Lung (tissue), 12 donors: ENCODE data around the gene CASP12. TPM values are rescaled to one million over a fixed set of nuclear protein-coding genes. Genes with fewer than 3 reads are reported as not detected.

Experiments
- ATAC-seq: fragments of 200-7000 bp; cut with Tn5 transposase; one replicate; pipeline ENCODE4 v1.9.1; 2020; ENCODE audit warnings: moderate number of reproducible peaks; ENCODE audit not compliant: insufficient read depth, low FRiP score
- DNase-seq, 3 donors: peaks; one replicate each; pipeline ENCODE4 v3.0.0-alpha.2; 2013 to 2017
- H3K27ac ChIP-seq, 2 donors: one replicate each; pipeline ENCODE4 v1.5.1; 2013; ENCODE audit warnings: mild to moderate bottlenecking in 2 of 2, moderate library complexity in 2 of 2, control low read depth in 1 of 2, inconsistent platforms in 1 of 2, low read depth in 1 of 2, low read length in 1 of 2
- H3K27me3 ChIP-seq, 3 donors: one replicate each; pipeline ENCODE4 v1.5.1; 2013; ENCODE audit warnings: low read length in 2 of 3; ENCODE audit not compliant: control insufficient read depth in 3 of 3, insufficient read depth in 3 of 3
- H3K36me3 ChIP-seq, 4 donors: one replicate each; pipeline ENCODE4 v1.5.1; 2013; ENCODE audit warnings: low read length in 4 of 4, mild to moderate bottlenecking in 1 of 4, moderate library complexity in 1 of 4; ENCODE audit not compliant: control insufficient read depth in 4 of 4, insufficient read depth in 4 of 4
- H3K4me1 ChIP-seq, 5 donors: one replicate each; pipeline ENCODE4 v1.5.1; 2013; ENCODE audit warnings: low read length in 5 of 5, mild to moderate bottlenecking in 2 of 5, moderate library complexity in 1 of 5; ENCODE audit not compliant: control insufficient read depth in 5 of 5, insufficient read depth in 5 of 5
- H3K4me3 ChIP-seq: one replicate; pipeline ENCODE4 v1.5.1; 2013; ENCODE audit warnings: mild to moderate bottlenecking, control low read depth, moderate library complexity
- H3K9ac ChIP-seq, 2 donors: one replicate each; pipeline ENCODE4 v1.5.1; 2013; ENCODE audit warnings: low read length in 2 of 2, control low read depth in 1 of 2; ENCODE audit not compliant: insufficient read depth in 1 of 2
- H3K9me3 ChIP-seq, 4 donors: one replicate each; pipeline ENCODE4 v1.5.1; 2013; ENCODE audit warnings: low read length in 3 of 4, mild to moderate bottlenecking in 1 of 4, moderate library complexity in 1 of 4; ENCODE audit not compliant: control insufficient read depth in 4 of 4, insufficient read depth in 3 of 4
- WGBS, 2 donors: extraction: QIAGEN DNeasy Blood & Tissue Kit; methylation state at CpG; one replicate each; pipeline ENCODE4 v1.1.7; 2013; 5-methylcytosine and 5-hydroxymethylcytosine counted together
- polyA plus RNA-seq, 2 donors: library from polyadenylated mRNA; stranded (reverse); fragments of 200-250 nt; gene quantifications; one replicate each; pipeline ENCODE4 v1.2.1, GENCODE V29; 2013
- total RNA-seq, 2 donors: library from RNA; depleted of rRNA in 1 of 2; stranded (reverse); fragments of >200 nt in 1 of 2; gene quantifications; one replicate each; pipeline ENCODE4 v1.2.1, GENCODE V29; 2014 to 2021
- TF ChIP-seq, protein P1 (sequence below): IDR thresholded peaks from 2 replicates; pipeline ENCODE4 v1.5.1; 2012; ENCODE audit warnings: mild to moderate bottlenecking; ENCODE audit errors: control extremely low read depth, extremely low read depth
- donor health status: control.
- donor health status: control.
- donor health status: Bipolar disorder and iron deficiency.
- donor health status: healthy.
- donor health status: DM: yes; HTN: yes; CAD: no.

Gene CASP12
- total and polyA plus RNA-seq, 4 donors = 0.15 to 1.1 (median 0.61) TPM

DNA sequence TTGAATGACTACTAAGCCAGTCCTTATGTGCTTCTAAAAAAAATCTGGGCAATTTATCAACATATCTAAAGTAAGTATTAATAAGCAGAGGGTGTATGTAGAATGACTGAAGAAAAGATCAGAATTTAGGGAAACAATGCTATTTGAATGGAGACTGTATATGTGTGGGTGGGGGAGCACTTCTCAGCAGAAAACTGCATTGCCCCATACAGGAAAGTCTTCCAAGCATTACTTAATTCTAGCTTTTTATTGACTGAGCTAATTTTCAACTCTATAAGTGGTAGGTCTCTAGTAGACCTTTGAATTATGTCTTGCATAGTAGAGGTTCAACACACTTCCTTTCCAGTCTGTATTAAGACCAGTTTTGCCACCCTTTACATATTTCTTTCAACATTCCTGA, 41.7 kb downstream of the CASP12 start:
- TF ChIP-seq, protein P1, sequence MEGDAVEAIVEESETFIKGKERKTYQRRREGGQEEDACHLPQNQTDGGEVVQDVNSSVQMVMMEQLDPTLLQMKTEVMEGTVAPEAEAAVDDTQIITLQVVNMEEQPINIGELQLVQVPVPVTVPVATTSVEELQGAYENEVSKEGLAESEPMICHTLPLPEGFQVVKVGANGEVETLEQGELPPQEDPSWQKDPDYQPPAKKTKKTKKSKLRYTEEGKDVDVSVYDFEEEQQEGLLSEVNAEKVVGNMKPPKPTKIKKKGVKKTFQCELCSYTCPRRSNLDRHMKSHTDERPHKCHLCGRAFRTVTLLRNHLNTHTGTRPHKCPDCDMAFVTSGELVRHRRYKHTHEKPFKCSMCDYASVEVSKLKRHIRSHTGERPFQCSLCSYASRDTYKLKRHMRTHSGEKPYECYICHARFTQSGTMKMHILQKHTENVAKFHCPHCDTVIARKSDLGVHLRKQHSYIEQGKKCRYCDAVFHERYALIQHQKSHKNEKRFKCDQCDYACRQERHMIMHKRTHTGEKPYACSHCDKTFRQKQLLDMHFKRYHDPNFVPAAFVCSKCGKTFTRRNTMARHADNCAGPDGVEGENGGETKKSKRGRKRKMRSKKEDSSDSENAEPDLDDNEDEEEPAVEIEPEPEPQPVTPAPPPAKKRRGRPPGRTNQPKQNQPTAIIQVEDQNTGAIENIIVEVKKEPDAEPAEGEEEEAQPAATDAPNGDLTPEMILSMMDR = no peak
- DNase-seq (no peak), ATAC-seq (no peak)
- Histone ChIP-seq H3K9me3 (no peaks in the 10 kb centered on the region), H3K4me3 (no peak overlapping the region), H3K9ac (no peak overlapping the region), H3K27ac (no peak overlapping the region), H3K4me1 (no peaks in the 10 kb centered on the region), H3K27me3 (no peaks in the 10 kb centered on the region), H3K36me3 (no peaks in the 10 kb centered on the region)

DNA sequence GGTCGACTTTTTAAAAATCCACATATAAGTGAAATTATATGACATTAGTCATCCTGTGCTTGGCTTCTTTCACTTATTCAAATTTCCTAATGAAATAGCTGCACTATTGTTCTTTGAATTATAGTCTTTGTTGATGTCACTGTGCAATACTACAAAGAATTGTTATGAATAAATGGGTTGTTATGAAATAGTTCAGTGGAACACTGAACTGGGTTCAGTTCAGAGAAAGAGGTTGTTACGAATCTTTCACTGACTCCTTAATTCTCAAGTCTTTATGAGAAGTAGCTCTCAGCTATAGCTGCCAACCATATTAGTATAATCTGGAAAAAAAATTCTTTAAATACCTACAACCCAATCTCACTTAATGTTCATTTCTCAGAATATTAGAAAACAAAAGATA, 42.3 kb downstream of the CASP12 start:
- no peaks in the 10 kb centered on the region for H3K36me3 ChIP-seq
- DNase-seq = no peak
- no peak overlapping the region for H3K9ac ChIP-seq
- H3K27me3 ChIP-seq = no peaks in the 10 kb centered on the region
- WGBS, 2 donors = 72 to 83% methylated on average over 2 of the region's 2 CpGs
- no peaks in the 10 kb centered on the region for H3K4me1 ChIP-seq
- H3K27ac ChIP-seq = no peak overlapping the region
- no peak overlapping the region for H3K4me3 ChIP-seq
- no peaks in the 10 kb centered on the region for H3K9me3 ChIP-seq
- TF ChIP-seq, protein P1 = no peak
- ATAC-seq = no peak

DNA sequence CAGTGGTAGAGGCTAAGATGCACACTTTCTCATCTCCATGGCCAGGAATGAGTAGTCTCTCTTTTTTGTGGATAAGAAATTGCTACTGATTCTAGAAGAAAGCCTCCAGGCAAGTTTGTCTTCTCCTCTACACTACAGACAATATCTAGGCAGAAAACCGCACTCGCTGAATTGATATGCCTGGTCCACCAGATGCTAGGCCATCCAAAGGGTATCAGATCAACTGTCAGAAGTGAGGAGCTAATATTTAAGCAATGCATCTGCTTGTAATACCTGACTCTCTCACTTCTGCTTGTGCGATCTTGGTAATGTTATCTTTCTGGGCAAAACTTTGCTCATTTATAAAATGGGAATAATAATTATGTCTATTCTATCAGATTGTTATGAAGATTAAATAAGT, 45.0 kb downstream of the CASP12 start:
- no peaks in the 10 kb centered on the region for H3K27me3 ChIP-seq
- no peaks in the 10 kb centered on the region for H3K9me3 ChIP-seq
- no peaks in the 10 kb centered on the region for H3K4me1 ChIP-seq
- H3K4me3 ChIP-seq = no peak overlapping the region
- H3K9ac ChIP-seq = no peak overlapping the region
- no peaks in the 10 kb centered on the region for H3K36me3 ChIP-seq
- TF ChIP-seq, protein P1 = no peak
- ATAC-seq (no peak), DNase-seq (no peak)
- WGBS, 2 donors = 95% methylated on average over 3 of the region's 3 CpGs
- H3K27ac ChIP-seq = no peak overlapping the region

DNA sequence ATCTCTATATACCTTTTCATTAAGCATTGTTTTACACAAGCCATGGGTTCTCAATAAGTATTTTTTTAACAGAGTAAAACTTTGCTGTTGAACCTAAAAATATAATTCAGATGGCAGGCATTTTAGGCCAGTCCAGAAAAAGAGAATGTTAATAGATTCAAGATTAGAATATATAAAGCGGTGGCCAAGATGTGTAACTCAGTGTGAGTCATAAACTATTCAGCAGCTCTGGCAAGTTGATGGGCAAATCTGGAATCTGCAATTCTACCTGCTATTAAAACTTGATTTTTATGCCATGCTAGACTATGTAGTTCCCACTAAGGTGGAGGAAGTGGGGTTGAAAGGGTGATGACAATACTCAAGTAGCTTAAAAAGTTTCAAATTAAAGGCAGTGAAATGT, 45.4 kb downstream of the CASP12 start:
- no peaks in the 10 kb centered on the region for H3K9me3 ChIP-seq
- DNase-seq (no peak), ATAC-seq (no peak)
- no peak overlapping the region for H3K9ac ChIP-seq
- H3K4me1 ChIP-seq = no peaks in the 10 kb centered on the region
- H3K4me3 ChIP-seq = no peak overlapping the region
- 97 to 100% methylated on average over 1 of the region's 1 CpG for WGBS, 2 donors
- TF ChIP-seq, protein P1 = no peak
- no peak overlapping the region for H3K27ac ChIP-seq
- H3K36me3 ChIP-seq = no peaks in the 10 kb centered on the region
- no peaks in the 10 kb centered on the region for H3K27me3 ChIP-seq
